Right ventricle myocardium superior (tissue), 1 donor: Measurements from ENCODE around the gene M1AP. TPM values are rescaled to one million over a fixed set of nuclear protein-coding genes. Genes with fewer than 3 reads are reported as not detected.

Experiments
- ATAC-seq: fragments of 200-7000 bp; cut with Tn5 transposase; one replicate; pipeline ENCODE4 v1.9.1; 2020; ENCODE audit warnings: mild to moderate bottlenecking; ENCODE audit not compliant: poor library complexity
- DNase-seq: peaks from one replicate; pipeline ENCODE4 v3.0.0-alpha.2; 2020
- intact Hi-C: fragments of 100-400 bp; cut with DNase I; formaldehyde crosslinking; loops from one replicate; pipeline ENCODE4 v1.11.2; 2022
- total RNA-seq: library from RNA; stranded (reverse); fragmentation: NEBNext Ultra II Directional; extraction: Animal tissue kit (Norgen Biotek cat#: 25700); gene quantifications from one replicate; pipeline ENCODE4 v1.2.1, GENCODE V29; 2021
- donor health status: DM: no; HTN: yes; CAD: no; lungs with severe emphysema.

Gene M1AP
- total RNA-seq, 1 donor from 2014 or later: not detected

GRCh38 chr2:74515981-74516633 lies 132.0 kb downstream of the M1AP start:
- ATAC-seq: peak; percentile 88
- intact Hi-C loops: no loop called here

GRCh38 chr2:74515271-74515980 lies 132.7 kb downstream of the M1AP start:
- intact Hi-C loops: no loop called here
- DNase-seq: no peak
- ATAC-seq: no peak

More at GRCh38 chr2:74515981-74516633, 132.0 kb downstream of the M1AP start:
- DNase-seq: peak; percentile 85

- ATAC-seq: peak; percentile 7
- DNase-seq: no peak
- intact Hi-C loops: no loop called here
Observed at GRCh38 chr2:74514368-74515270, 133.5 kb downstream of the M1AP start, which contains the start of gene TLX2. TLX2 (plus strand) TSS chr2:74514450; CDS start chr2:74514807, 357 bp downstream.

- ATAC-seq (no peak), DNase-seq (no peak)
- intact Hi-C loops: no loop called here
Observed at GRCh38 chr2:74513605-74514367, 134.3 kb downstream of the M1AP start.

- intact Hi-C loops: no loop called here
- ATAC-seq: no peak
- no peak for DNase-seq
Observed at GRCh38 chr2:74512744-74513604, 135.2 kb downstream of the M1AP start.

- ATAC-seq (no peak), DNase-seq (no peak)
- intact Hi-C loops: no loop called here
Observed at GRCh38 chr2:74511104-74511989, 136.8 kb downstream of the M1AP start.

GRCh38 chr2:74510272-74510671 lies 137.9 kb downstream of the M1AP start:
- intact Hi-C loops: no loop called here
- ATAC-seq (no peak), DNase-seq (no peak)

GRCh38 chr2:74507926-74508520 lies 140.1 kb downstream of the M1AP start:
- no peak for DNase-seq
- intact Hi-C loops: no loop called here
- no peak for ATAC-seq

Other genes starting within 250 kb of the M1AP start
- 0.62 TPM for gene C2orf81, start 226.7 kb downstream of the M1AP start, total RNA-seq
- gene WDR54, start 226.6 kb downstream of the M1AP start, total RNA-seq: 2.2 TPM
- 17.8 TPM for gene RTKN, start 206.4 kb downstream of the M1AP start, total RNA-seq
- gene INO80B, start 193.2 kb downstream of the M1AP start, total RNA-seq: 19.6 TPM
- gene WBP1, start 189.9 kb downstream of the M1AP start, total RNA-seq: 42.4 TPM
- 19.2 TPM for gene MOGS, start 182.9 kb downstream of the M1AP start, total RNA-seq
- gene MRPL53, start 175.7 kb downstream of the M1AP start, total RNA-seq: 159 TPM
- 7.2 TPM for gene CCDC142, start 165.3 kb downstream of the M1AP start, total RNA-seq
- gene TTC31, start 165.2 kb downstream of the M1AP start, total RNA-seq: 8.4 TPM
- 0.16 TPM for gene LBX2, start 148.7 kb downstream of the M1AP start, total RNA-seq
- 20.3 TPM for gene PCGF1, start 140.6 kb downstream of the M1AP start, total RNA-seq
- not detected for gene TLX2, start 133.9 kb downstream of the M1AP start, total RNA-seq
- gene DQX1, start 122.1 kb downstream of the M1AP start, total RNA-seq: not detected
- gene AUP1, start 118.6 kb downstream of the M1AP start, total RNA-seq: 43.2 TPM
- 28.5 TPM for gene HTRA2, start 118.4 kb downstream of the M1AP start, total RNA-seq
- 3.6 TPM for gene LOXL3, start 94.4 kb downstream of the M1AP start, total RNA-seq
- gene DOK1, start 93.6 kb downstream of the M1AP start, total RNA-seq: 3.8 TPM
- 3.5 TPM for gene SEMA4F, start 5.9 kb upstream of the M1AP start, total RNA-seq
- gene HK2, start 185.8 kb upstream of the M1AP start, total RNA-seq: 4.1 TPM